Omental fat pad (tissue), 4 donors: ENCODE data around the gene MKNK2. TPM values are rescaled to one million over a fixed set of nuclear protein-coding genes. Genes with fewer than 3 reads are reported as not detected.

Source experiments
- ATAC-seq: fragments of 150-250 bp; one replicate; pipeline ENCODE4 v1.9.1; 2016; ENCODE audit warnings: mild to moderate bottlenecking, moderate library complexity; ENCODE audit not compliant: low FRiP score
- DNase-seq: peaks from one replicate; pipeline ENCODE4 v3.0.0-alpha.2; 2019; ENCODE audit warnings: low spot score
- CTCF ChIP-seq, 3 donors: fragments of 450-650 bp; IDR thresholded peaks; one replicate each; pipeline ENCODE4 v1.5.1; 2016 to 2017; ENCODE audit warnings: antibody characterized with exemption in 3 of 3, mild to moderate bottlenecking in 3 of 3, moderate library complexity in 2 of 3
- total RNA-seq, 4 donors: library from RNA; depleted of rRNA; stranded (reverse); fragments of >200 nt; gene quantifications; one replicate each; pipeline ENCODE4 v1.1.0, GENCODE V29; 2016

MKNK2 gene
- total RNA-seq: 100 to 1,000 TPM; 133 to 232 (median 178) TPM

GRCh38 chr19:2050991-2051772 is at the start of gene MKNK2:
Gene MKNK2, minus strand, starts transcription at chr19:2051244. Its CDS starts 393 bp downstream, at chr19:2050851.
- no peak for TF ChIP-seq CTCF (IDR thresholded peaks at IDR 0.05)

DNA sequence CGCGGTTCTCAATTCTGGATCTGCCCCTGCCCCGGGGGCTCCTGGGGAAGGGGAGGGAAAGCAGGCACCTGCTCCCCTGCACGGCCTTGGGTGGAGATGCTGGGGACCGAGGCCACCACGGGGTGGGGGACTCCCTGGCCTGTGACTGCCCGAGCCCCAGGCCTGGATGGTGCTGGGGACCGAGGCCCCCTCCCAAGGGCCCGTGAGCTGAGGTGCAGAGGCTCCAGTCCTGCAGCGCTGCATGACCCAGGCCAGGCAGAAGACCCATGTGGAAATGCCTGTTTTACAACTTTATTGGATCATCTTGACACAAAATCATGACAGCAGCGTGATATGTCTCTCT is 49.6 kb upstream of the MKNK2 start:
- ATAC-seq (no peak), DNase-seq (no peak)
- TF ChIP-seq CTCF (IDR thresholded peaks at IDR 0.05): no peak

More at GRCh38 chr19:2050991-2051772, at the start of gene MKNK2:
- ATAC-seq (peak; percentile 72), DNase-seq (peak; percentile 77)

DNA sequence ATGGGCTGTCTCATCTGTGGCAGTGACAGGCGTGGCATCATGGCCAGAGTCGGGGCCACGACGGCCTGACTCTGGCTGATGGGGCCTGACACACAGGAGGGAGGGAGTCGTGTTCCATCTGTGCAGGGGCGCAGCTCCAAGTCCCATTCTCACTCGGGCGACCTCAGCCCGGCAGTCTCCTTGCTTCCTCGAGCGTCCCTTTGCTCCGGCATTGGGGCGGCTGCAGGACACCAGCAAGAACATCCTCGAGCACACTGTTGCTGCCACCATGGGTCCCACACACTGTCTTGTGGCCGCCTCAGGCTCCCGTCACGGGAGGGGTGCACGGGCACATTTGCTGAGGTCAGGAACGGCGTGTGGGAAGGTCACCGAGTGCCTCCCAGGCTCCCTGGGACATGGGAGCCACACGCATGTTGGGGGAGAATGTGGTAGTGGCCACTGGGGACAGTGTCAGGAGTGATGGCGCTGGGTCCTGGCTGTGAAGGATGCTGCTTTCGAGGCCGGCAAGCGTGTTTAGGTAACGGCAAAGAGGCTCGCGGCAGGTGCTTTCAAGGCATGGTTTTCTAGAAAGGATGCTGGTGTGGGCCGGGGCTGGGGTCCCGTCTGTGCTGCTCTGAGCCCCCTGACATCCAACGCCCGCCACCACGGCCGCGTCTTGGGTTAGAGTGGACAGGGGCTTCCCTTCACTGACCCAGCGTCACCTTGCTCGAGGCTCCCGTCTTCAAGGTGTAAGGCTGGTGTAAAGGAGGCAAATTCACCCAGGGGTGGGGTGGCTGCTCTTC is 49.1 kb upstream of the MKNK2 start:
- no peak for TF ChIP-seq CTCF (IDR thresholded peaks at IDR 0.05)
- ATAC-seq: no peak
- DNase-seq: no peak

- no peak for DNase-seq
- no peak for ATAC-seq
- TF ChIP-seq CTCF (IDR thresholded peaks at IDR 0.05): no peak
Observed at GRCh38 chr19:2099054-2099501, 48.0 kb upstream of the MKNK2 start.

DNA sequence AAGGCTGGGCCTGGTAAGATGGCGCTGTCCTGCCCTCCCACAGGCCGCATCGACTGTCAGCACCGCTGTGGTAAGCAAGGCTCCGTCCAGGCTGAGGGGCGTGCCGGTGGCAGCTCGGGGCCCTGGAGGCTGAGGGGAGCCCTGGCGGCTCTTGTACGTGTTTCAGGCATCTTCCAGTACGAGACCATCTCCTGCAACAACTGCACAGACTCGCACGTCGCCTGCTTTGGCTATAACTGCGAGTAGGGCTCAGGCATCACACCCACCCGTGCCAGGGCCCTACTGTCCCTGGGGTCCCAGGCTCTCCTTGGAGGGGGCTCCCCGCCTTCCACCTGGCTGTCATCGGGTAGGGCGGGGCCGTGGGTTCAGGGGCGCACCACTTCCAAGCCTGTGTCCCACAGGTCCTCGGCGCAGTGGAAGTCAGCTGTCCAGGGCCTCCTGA is 46.9 kb upstream of the MKNK2 start:
- no peak for TF ChIP-seq CTCF (IDR thresholded peaks at IDR 0.05)
- ATAC-seq (no peak), DNase-seq (no peak)

DNA sequence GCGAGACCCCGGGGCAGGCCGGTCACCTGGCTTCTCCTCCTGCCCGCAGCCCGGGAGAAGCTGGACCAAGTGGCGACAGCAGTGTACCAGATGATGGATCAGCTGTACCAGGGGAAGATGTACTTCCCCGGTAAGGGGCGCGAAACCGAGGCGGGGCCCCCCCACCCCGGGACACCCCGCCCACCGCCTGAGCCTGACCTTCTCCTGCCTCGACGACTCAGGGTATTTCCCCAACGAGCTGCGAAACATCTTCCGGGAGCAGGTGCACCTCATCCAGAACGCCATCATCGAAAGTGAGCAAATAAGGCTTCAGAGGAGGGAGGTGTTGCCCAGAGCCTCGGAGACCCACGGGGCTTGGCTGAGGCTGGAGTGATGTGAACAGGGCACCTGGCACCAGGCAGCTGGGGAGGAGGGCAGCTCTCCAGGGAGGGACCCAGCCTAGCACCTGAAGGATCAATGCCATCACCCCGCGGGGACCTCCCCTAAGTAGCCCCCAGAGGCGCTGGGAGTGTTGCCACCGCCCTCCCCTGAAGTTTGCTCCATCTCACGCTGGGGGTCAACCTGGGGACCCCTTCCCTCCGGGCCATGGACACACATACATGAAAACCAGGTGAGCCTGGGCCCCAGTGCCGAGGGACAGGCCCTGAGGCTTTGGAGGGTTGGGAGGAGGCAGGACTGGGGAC is 46.3 kb upstream of the MKNK2 start:
- ATAC-seq (no peak), DNase-seq (no peak)
- no peak for TF ChIP-seq CTCF (IDR thresholded peaks at IDR 0.05)
